Skin epidermis (tissue), 12 donors: ENCODE measurements around the gene IL11.
"Not testable (repeated sequence)": the region's sequence is repeated elsewhere in the genome, so short reads cannot be mapped to it uniquely, and the experiment has no call there.

Experiments
- H3K27ac ChIP-seq, 21 experiments: fragments of 200-600 bp; sonication (generic) in 11 of 21; one replicate each; pipeline ENCODE4 v1.5.0; 2020; ENCODE audit warnings: mild to moderate bottlenecking in 3 of 21, inconsistent platforms in 2 of 21, moderate library complexity in 2 of 21
- H3K4me3 ChIP-seq, 7 experiments: fragments of 200-600 bp; sonication (generic) in 2 of 7; one replicate each; pipeline ENCODE4 v1.5.0; 2020; ENCODE audit warnings: inconsistent platforms in 2 of 7, mild to moderate bottlenecking in 2 of 7, moderate library complexity in 1 of 7

Gene IL11

GRCh38 chr19:55340784-55341147 is 29.5 kb downstream of the IL11 start:
- peak overlapping the region in 20 of 21 experiments; percentile 74 to 99 (median 95) for H3K27ac ChIP-seq
- H3K4me3 ChIP-seq: peak overlapping the region; percentile 49 to 88 (median 74)

DNA sequence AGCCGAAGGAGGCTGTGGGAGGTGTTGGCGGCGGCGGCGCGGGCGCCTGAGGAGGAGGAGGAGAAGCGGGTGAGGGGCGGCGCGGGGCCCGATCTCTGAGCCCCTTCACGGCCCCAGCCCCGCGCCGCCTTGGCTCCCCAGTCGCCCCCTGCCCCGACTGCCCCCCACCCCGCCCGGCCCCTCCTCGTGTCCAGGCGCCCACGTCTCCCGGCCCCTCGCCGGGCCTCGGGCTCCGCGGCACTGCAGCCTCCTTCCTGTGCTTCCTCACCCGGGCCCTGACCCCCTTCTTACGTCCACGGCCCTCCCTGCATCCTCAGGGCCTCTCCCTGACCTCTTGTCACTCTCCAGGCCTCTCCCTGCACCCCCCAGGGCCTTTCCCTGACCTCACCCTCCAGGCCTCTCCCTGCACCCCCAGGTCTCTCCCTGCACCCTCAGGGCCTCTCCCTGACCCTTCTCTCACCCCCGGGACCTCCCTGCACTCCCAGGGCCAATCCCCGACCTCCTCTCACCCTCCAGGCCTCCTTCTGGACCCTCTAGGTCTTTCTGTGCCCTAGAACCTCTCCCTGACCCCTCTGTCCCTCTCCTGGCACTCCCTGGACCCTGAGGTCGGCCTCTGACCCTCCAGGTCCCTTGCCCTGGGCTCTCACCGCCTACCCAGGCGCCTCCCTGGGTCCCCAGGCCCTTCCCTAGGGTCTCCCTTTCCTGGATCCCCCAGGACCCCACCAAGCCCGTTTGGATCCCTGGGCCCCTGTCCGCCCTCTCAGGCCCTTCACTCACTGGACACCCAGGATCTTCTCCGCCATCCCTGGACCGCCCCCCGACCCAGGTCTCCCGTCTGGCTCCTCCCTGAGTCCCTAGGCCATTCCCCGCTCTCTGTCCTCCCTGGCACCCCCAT is 30.1 kb downstream of the IL11 start:
- H3K4me3 ChIP-seq: peak overlapping the region; percentile 49 to 88 (median 74)
- peak overlapping the region; percentile 74 to 99 (median 95) for H3K27ac ChIP-seq

- peak within 1 kb of the TSS; percentile 77 to 99 (median 96) for H3K27ac ChIP-seq
- H3K4me3 ChIP-seq: peak within 1 kb of the TSS; percentile 49 to 88 (median 74)
Observed at GRCh38 chr19:55339105-55339888, 31.0 kb downstream of the IL11 start, which contains the start of gene KMT5C. Gene KMT5C, plus strand, starts transcription at chr19:55339876. Its CDS starts 2,061 bp downstream, at chr19:55341937.

DNA sequence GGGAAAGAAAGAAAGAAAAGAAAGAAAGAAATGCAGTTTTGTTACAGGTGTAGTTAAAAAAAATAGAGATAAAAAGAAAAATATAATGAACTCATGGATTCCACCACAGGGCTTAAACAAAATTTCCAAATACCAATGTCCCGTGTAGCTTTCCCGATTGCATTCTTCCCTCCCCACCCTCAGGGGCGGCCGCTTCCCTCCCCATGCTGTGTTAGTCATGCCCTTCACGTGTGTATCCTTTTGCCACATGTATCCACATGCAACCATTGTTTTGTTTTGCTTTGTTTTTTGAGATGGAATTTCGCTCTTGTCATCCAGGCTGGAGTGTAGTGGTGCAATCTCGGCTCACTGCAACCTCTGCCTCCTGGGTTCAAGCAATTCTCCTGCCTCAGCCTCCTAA is 34.2 kb downstream of the IL11 start:
- no peak overlapping the region for H3K4me3 ChIP-seq
- H3K27ac ChIP-seq: peak overlapping the region in 1 of 21 experiments; percentile 25

DNA sequence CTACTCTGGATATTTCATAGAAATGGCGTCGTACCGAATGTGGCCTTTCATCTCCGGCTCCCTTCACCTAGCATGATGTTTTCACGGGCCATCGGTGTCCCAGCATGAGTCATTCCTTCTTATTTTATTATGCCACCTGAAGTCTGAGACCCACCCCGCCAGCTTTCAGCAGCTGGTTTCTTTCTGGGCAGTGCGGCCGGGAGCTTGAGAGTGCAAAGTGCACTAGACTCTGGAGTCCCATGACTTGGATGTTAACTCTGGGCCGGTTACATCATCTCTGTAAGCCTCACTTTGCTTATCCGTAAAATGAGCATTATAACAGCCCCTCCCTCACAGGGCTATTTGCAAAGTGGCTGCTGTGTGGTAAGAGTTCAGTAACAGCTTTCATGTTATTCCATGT is 36.4 kb downstream of the IL11 start:
- no peak overlapping the region for H3K4me3 ChIP-seq
- H3K27ac ChIP-seq: no peak overlapping the region

- not testable (repeated sequence) for H3K4me3 ChIP-seq, H3K27ac ChIP-seq
Observed at GRCh38 chr19:55329791-55330190, 40.5 kb downstream of the IL11 start.

- not testable (repeated sequence) for H3K4me3 ChIP-seq, H3K27ac ChIP-seq
Observed at GRCh38 chr19:55328774-55329318, 41.4 kb downstream of the IL11 start.

GRCh38 chr19:55325172-55325571 is 45.1 kb downstream of the IL11 start, which contains the start of gene TMEM150B:
Gene TMEM150B, minus strand, starts transcription at chr19:55325341. Its CDS starts 4,305 bp downstream, at chr19:55321036.
- no peak within 1 kb of the TSS for H3K4me3 ChIP-seq
- H3K27ac ChIP-seq: peak within 1 kb of the TSS in 4 of 21 experiments; percentile 23 to 56 (median 50)

DNA sequence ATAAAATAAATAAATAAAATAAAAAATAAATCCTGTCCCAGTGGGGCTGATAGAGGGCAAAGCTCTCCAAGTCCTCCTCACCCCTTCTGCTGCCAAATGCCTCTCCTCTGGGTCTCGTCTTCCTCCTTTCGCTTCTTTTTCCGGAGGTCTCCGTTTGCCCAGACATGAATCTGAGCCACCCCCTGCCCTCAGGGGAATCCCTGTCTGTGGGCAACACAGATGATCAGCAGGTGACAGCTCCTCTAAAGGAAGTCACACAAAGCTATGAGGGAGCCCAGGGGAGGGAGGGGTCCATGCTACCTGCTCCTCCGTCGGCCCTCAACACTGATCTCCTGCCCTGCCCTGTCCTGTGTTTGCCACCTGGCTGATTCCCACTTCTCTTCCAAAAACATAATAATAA is 45.6 kb downstream of the IL11 start:
- Histone ChIP-seq H3K27ac (peak overlapping the region in 3 of 21 experiments; percentile 50 to 56 (median 51)), H3K4me3 (no peak overlapping the region)

DNA sequence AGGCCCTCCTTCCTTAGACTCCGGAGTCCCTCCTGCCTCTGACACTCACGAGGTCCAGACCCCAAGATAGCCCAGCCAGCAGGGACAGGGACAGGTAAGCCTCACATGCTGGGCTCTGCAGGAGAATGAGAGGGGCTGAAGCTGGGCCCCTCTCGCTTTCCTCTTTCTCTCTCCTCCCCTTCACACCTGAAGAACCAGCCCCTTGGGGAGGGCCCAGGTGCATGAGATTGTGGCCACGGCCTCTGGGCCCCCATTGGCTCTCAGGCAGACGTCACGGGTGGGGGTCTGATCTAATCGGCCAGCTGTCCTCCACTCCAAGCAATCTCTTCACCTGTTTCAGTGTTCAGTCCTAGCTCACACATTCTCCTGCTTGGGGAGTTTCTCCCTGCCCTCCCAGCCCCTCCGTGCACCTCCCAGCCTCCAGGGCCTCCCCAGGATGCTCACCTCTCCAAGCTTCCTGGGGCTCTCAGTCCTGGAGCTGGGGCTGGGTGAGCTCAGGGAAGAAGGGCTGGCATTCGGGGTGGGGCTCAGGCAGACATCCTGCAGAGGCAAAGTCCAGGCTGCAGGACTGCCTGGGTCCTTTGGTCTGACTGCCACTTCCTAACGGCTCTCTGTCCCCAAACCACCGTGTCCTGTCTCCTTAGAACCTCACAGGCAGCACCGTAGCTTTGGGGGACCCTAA is 47.9 kb downstream of the IL11 start:
- Histone ChIP-seq H3K4me3 (no peak overlapping the region), H3K27ac (no peak overlapping the region)

DNA sequence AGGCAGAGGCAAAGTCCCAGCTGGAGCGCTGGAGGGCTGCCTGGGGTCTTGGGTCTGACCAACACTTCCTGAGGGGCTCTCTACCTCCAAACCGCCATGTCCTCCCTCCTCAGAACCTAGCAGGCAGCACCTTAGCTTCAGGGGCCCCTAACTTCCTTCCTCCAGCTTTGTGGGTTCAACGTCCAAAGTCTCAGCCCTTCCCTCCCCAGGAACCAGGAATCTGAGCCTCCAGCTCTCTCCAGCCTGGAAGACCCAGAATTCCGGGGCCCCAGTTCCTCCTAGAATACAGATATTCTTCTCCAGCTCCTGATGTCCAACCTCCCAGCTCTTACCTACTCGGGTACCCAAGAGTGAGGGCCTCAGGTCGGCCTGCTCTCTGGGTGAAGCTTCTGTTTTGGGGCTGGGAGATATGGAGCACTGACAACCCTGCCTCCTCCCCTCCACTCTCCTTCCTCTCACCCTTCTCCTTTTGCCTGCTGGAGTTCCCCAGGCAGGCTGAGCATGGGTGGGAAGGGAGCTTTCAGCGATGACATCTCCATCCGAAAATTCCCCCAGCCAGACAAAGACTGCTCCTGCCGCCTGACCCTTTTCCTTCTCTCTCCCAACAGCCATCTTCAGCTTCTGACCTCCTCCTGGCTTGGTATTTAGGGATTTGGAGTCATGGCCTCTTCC is 48.7 kb downstream of the IL11 start:
- Histone ChIP-seq H3K4me3 (no peak overlapping the region), H3K27ac (peak overlapping the region in 1 of 21 experiments; percentile 24)

GRCh38 chr19:55320844-55321419 is 49.3 kb downstream of the IL11 start:
- Histone ChIP-seq H3K27ac (no peak overlapping the region), H3K4me3 (no peak overlapping the region)

DNA sequence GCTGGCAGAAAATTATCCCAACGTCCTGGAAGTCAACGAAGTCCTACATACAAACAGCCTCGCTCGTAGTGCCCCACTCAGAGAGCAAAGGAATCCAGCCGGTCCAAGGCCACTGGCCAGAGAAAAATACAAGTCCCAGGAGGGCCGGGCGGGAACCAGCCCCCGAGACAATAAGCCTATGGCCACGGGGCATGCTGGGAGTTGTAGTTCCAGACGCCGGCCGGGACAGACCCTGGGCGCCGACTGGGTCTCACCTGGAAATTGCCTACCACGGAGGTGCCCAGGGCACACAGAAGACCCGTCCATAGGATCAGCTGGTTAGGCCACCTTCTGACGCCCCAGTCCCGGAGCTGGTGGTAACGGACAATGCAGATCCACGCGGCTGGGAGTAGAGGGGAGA is 50.5 kb downstream of the IL11 start:
- no peak overlapping the region for H3K27ac ChIP-seq
- no peak overlapping the region for H3K4me3 ChIP-seq

DNA sequence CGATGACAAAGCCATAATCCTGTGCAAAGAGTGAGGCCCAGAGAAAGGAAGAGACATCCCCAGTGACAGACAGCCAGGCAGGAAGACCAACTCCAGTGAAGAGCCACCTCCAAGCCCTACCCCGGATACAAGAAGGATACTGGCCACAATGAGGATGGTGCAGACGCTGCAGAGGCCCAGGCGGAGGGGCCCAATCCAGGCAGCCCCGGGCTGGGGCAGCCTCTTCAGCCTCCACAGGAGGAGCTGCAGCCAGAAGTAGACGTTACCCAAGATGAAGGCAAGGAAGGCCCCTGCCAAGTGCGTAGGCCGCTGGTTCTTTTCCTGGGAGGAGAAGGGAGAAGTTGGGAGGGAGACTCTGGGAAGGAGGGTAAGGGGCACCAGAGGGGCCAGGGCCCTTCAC is 53.6 kb downstream of the IL11 start:
- Histone ChIP-seq H3K27ac (no peak overlapping the region), H3K4me3 (no peak overlapping the region)

GRCh38 chr19:55315956-55316525 is 54.2 kb downstream of the IL11 start:
- no peak overlapping the region for H3K4me3 ChIP-seq
- no peak overlapping the region for H3K27ac ChIP-seq

- no peak overlapping the region for H3K27ac ChIP-seq
- no peak overlapping the region for H3K4me3 ChIP-seq
Observed at GRCh38 chr19:55314396-55314795, 55.9 kb downstream of the IL11 start.
